Ammon's horn (tissue), 1 donor: ENCODE measurements around the gene VOPP1.

ENCODE experiments used
- DNase-seq: peaks from one replicate; pipeline ENCODE4 v3.0.0-alpha.2; 2016; ENCODE audit warnings: low spot score

Gene VOPP1

DNA sequence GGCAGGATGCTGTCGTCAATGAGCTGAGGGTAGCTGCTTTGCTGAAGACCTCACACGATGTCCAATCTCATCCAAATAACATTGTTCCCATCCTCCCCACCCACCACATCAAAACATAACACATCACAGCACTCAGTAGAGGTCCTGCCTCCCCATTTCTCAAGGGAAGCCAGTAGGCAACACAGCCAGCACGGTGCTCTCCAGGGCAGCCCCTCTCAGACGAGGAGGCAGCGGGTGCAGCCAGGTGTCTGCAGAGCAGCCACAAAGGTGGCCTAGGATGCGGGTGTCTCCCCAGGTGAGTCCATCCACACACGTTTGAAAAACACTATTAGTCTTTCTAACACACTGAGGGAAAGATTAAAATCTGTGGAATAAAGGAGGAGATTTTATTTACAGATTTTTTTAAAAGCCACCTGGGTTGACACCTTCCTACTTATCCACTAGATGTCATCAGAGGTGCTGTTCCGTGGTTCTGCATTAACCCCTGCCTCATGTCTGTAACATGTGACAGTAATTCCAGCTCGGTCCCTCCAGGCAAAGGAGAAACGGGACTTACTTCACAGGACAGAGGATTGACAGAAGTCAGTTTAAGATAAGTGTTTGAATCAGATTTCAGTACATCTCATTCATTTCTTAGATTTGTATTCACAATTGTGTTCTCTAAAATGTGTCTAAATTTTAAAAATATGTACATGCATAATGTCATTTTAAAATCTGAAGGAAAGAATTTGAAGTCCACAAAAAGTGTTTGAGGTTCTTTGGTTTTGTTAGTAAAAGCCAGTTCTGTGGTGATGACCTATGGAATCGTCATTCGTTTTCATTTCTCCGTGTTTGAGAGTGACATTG is 139.1 kb downstream of the VOPP1 start:
- peak; percentile 36 for DNase-seq

- no peak for DNase-seq
Measured at GRCh38 chr7:55432506-55432905, 139.8 kb downstream of the VOPP1 start.

DNA sequence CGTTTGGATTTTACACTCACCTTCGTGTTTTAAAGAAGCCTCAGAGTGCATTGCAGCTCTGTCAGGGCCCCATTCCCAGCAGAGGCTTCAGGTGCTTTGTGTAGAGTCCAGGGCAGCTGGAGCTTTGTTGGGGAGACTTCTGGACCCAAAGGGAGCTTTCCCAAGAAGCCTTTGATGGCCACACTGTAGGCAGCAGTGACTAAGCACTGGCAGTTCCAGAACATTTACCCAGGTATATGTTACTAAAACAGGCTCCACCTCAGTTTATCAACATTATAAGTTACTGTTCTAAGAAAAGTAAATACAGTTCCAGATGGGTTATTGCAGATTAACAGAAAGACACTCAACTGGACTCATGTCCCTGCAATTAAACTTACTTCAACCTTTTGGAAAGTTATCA is 140.4 kb downstream of the VOPP1 start:
- DNase-seq = no peak

- no peak for DNase-seq
Measured at GRCh38 chr7:55429835-55430499, 142.3 kb downstream of the VOPP1 start.

DNA sequence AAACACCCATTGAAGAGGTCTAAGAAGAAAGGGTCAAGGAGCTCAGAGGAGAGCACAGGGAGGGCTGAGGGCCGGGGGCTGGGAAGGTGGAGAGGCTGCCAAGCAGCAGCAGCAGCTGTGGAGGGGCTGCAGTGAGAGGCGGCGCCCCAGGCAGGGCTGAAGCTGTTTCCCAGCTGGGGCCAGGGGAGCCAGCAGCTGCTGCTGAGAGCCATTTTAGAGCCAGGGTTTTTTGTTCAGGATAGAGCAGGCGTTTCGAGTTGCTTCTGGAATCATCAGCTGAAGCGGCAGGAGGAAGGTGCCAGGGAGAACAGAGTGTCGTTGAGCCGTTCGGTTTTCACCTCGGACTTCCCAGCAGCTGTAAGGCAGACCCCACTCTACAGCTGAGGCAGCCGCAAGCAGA is 144.5 kb downstream of the VOPP1 start:
- DNase-seq = no peak

- no peak for DNase-seq
Measured at GRCh38 chr7:55427342-55427741, 145.0 kb downstream of the VOPP1 start.

- DNase-seq = no peak
Measured at GRCh38 chr7:55426676-55427075, 145.6 kb downstream of the VOPP1 start.

- no peak for DNase-seq
Measured at GRCh38 chr7:55425141-55425752, 147.1 kb downstream of the VOPP1 start.

DNA sequence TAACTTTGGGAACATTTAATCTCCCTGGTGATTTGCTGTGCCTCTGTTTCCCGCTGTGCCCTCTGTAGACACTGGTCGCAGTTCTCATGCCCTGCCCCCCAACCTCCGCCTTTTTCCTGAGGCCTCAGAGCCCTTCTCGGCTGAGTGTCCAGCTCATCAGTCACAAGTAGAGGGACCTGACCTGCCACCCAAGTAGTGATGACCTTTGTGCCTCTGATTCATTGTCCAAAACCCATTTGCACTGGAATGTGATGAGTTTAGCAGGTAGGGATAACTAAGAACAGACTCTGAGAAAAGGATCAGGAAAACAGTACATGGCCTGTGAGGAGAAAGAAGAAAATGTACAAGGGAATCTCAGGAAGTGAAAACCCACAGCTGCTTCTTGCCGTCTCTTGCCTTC is 148.4 kb downstream of the VOPP1 start:
- DNase-seq = no peak

- DNase-seq = no peak
Measured at GRCh38 chr7:55423277-55423711, 149.0 kb downstream of the VOPP1 start.
